PFSK-1 (cell line): Measurements from ENCODE around the gene SND1.

ENCODE experiments used
- REST ChIP-seq, 2 experiments: IDR thresholded peaks; 2 replicates each; pipeline versions ENCODE4 v1.6.1 to v1.8.0; 2011 to 2012; ENCODE audit warnings: low read depth in 2 of 2, low read length in 2 of 2, control low read depth in 1 of 2, inconsistent platforms in 1 of 2, mild to moderate bottlenecking in 1 of 2, moderate library complexity in 1 of 2; ENCODE audit not compliant: insufficient read depth in 1 of 2
- SIN3A ChIP-seq: IDR thresholded peaks from 2 replicates; pipeline ENCODE4 v1.6.1; 2012; ENCODE audit warnings: mild to moderate bottlenecking, low read length, moderate library complexity, borderline replicate concordance; ENCODE audit not compliant: insufficient read depth

GRCh38 chr7:127920787-127921438, 268.9 kb downstream of the SND1 start:
- no peak for TF ChIP-seq SIN3A
- TF ChIP-seq REST (IDR thresholded peaks at IDR 0.05; ENCODE audit: insufficient read depth in 1 of 2, low read depth in 2 of 2, low read length in 2 of 2), result no peak
